NB4 (cell line): ENCODE data around the gene SCGB1C1.
"Not testable (repeated sequence)": the region's sequence is repeated elsewhere in the genome, so short reads cannot be mapped to it uniquely, and the experiment has no call there.

Source experiments
- CTCF ChIP-seq: IDR thresholded peaks from one replicate; pipeline ENCODE4 v1.5.1; 2012; ENCODE audit warnings: low read depth, low read length
- POLR2A ChIP-seq: IDR thresholded peaks from 2 replicates; pipeline ENCODE4 v1.6.1; 2011; ENCODE audit warnings: mild to moderate bottlenecking; ENCODE audit not compliant: insufficient read length; ENCODE audit errors: extremely low read depth

- not testable (repeated sequence) for TF ChIP-seq CTCF, POLR2A
These were observed 12.6 kb upstream of the SCGB1C1 start for GRCh38 chr11:180242-180641.
